Measurements from ENCODE around the gene CRACDL. TPM values are rescaled to one million over a fixed set of nuclear protein-coding genes. Genes with fewer than 3 reads are reported as not detected.

Gene CRACDL
- total RNA-seq, 1 experiment from 2014 or later = 2.4 TPM

GRCh38 chr2:98895901-98896300, 40.1 kb downstream of the CRACDL start:
- in situ Hi-C loops (cut with HindIII; ENCODE audit: low pct_unique_long_range_greater_than_20kb, low sequenced_read_pairs) (no loop called here), intact Hi-C loops (cut with micrococcal nuclease; ENCODE audit: unreplicated experiment) (no loop called here)
- DNase-seq (ENCODE audit: low read depth, low spot score) = no peak
- Histone ChIP-seq H3K9me3 (ENCODE audit: control insufficient read depth, insufficient read depth, low read depth, low read length) (no peaks in the 10 kb centered on the region), H3K27me3 (ENCODE audit: control insufficient read depth, insufficient read depth, low read length) (no peaks in the 10 kb centered on the region), H3K36me3 (ENCODE audit: control insufficient read depth, insufficient read depth, low read length) (no peaks in the 10 kb centered on the region), H3K27ac (ENCODE audit: low read length) (no peak overlapping the region), H3K4me1 (ENCODE audit: control insufficient read depth, insufficient read depth, low read length) (no peaks in the 10 kb centered on the region), H3K4me3 (ENCODE audit: low read depth in 2 of 2, low read length in 2 of 2) (no peak overlapping the region)
- CTCF ChIA-PET = no interaction called here
- BruUV-seq (replicated peaks) = no TSS peak
- TF ChIP-seq CTCF (IDR thresholded peaks at IDR 0.05) (no peak), SIN3A (IDR thresholded peaks at IDR 0.05; ENCODE audit: borderline replicate concordance, insufficient read depth, low read depth, low read length) (no peak), REST (IDR thresholded peaks at IDR 0.05; ENCODE audit: insufficient read depth in 1 of 2, low read depth in 2 of 2, low read length in 1 of 2) (no peak), POLR2AphosphoS5 (IDR thresholded peaks at IDR 0.05; ENCODE audit: low read depth, low read length) (no peak), TCF7L2 (IDR thresholded peaks at IDR 0.05; ENCODE audit: low read depth, low read length) (no peak)
- ATAC-seq = no peak
- POLR2A ChIA-PET = no interaction called here

- H3K4me3 ChIP-seq (ENCODE audit: low read depth in 2 of 2, low read length in 2 of 2) = no peak overlapping the region
- TF ChIP-seq POLR2AphosphoS5 (IDR thresholded peaks at IDR 0.05; ENCODE audit: low read depth, low read length) (no peak), TCF7L2 (IDR thresholded peaks at IDR 0.05; ENCODE audit: low read depth, low read length) (no peak), CTCF (IDR thresholded peaks at IDR 0.05) (no peak), REST (IDR thresholded peaks at IDR 0.05; ENCODE audit: insufficient read depth in 1 of 2, low read depth in 2 of 2, low read length in 1 of 2) (no peak), SIN3A (IDR thresholded peaks at IDR 0.05; ENCODE audit: borderline replicate concordance, insufficient read depth, low read depth, low read length) (no peak)
- ATAC-seq (no peak), DNase-seq (ENCODE audit: low read depth, low spot score) (no peak)
- ChIA-PET POLR2A (no interaction called here), CTCF (no interaction called here)
- no peaks in the 10 kb centered on the region for H3K36me3 ChIP-seq (ENCODE audit: control insufficient read depth, insufficient read depth, low read length)
- H3K9me3 ChIP-seq (ENCODE audit: control insufficient read depth, insufficient read depth, low read depth, low read length) = no peaks in the 10 kb centered on the region
- no peaks in the 10 kb centered on the region for H3K4me1 ChIP-seq (ENCODE audit: control insufficient read depth, insufficient read depth, low read length)
- BruUV-seq (replicated peaks) = no TSS peak
- in situ Hi-C loops (cut with HindIII; ENCODE audit: low pct_unique_long_range_greater_than_20kb, low sequenced_read_pairs) = no loop called here
- H3K27ac ChIP-seq (ENCODE audit: low read length) = no peak overlapping the region
- intact Hi-C loops (cut with micrococcal nuclease; ENCODE audit: unreplicated experiment) = no loop called here
- no peaks in the 10 kb centered on the region for H3K27me3 ChIP-seq (ENCODE audit: control insufficient read depth, insufficient read depth, low read length)
These were observed 40.8 kb downstream of the CRACDL start for GRCh38 chr2:98895221-98895620.

Measured in Panc1 (cell line).